ENCODE measurements around the gene PLD4.

DNA sequence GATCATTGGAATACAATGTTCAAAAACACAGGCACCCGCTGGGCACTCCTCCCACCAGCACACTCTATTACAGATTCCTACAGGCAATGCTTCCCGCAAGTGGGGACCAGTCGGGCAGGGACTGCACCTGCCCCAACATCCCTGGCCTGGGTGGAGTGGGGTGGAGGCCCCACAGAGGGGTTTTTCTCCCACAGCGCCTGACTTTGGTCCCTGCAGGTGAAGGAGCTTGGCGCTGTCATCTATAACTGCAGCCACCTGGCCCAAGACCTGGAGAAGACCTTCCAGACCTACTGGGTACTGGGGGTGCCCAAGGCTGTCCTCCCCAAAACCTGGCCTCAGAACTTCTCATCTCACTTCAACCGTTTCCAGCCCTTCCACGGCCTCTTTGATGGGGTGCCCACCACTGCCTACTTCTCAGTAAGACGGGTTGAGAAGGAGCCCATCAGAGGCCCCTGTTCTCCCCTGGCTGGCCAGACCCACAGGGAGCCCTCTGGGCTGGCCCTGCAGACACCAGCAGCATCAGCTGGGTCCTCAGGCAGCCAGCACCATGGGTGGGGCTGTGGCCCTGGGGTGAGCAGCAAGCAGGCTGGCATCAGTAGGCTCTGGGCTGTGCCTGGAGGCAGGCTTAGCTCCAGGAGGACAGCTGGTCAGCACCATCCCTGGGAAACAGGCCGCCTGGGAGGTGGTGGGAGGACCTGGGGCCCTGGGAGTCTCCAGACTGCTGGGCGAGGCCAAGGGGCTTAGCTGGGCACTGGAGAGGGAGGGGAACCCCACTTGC is 6.0 kb downstream of the PLD4 start:
- TF ChIP-seq EZH2 (IDR thresholded peaks at IDR 0.05) = no peak
- no peak for TF ChIP-seq POLR2AphosphoS5 (IDR thresholded peaks at IDR 0.05; ENCODE audit: borderline replicate concordance, low read depth, low read length)
- no peak for TF ChIP-seq FOXP2 (optimal IDR thresholded peaks at IDR 0.05; ENCODE audit: control extremely low read depth, extremely low read length, insufficient read depth)

All from SK-N-MC (cell line).